ENCODE data around the gene CYP46A1.

Gene CYP46A1

DNA sequence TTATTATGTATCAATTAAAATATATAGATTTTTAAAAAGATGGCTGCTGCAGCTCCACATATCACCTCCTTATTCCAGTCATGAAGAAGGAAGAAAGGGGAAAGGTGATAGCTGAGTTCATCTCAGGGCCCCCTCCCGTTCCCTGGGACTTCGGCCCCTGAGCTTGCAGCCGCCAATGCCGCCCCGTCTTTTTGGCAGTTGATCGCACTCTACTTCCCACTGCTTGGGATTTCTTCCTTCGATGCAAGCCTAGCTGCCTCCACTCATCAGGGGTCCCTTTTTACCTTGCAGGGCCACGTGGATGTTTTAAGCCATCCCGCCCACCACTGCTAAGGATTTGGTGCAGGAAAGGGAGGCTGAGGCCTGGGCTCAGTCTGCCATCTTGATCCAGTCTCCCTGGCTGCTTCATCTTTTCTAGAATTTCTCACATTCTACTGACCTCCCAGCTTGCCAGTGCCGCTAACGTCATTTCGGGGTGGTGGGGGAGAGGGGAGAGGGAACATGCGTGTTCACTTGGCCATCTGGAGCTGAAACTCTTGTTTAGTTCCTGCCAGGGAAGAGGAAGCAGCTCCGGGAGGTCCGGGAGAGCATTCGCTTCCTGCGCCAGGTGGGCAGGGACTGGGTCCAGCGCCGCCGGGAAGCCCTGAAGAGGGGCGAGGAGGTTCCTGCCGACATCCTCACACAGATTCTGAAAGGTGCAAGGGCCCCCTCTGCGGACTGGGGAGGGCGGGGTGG is 31.3 kb downstream of the CYP46A1 start:
- no peak for DNase-seq (ENCODE audit: low read depth)

DNA sequence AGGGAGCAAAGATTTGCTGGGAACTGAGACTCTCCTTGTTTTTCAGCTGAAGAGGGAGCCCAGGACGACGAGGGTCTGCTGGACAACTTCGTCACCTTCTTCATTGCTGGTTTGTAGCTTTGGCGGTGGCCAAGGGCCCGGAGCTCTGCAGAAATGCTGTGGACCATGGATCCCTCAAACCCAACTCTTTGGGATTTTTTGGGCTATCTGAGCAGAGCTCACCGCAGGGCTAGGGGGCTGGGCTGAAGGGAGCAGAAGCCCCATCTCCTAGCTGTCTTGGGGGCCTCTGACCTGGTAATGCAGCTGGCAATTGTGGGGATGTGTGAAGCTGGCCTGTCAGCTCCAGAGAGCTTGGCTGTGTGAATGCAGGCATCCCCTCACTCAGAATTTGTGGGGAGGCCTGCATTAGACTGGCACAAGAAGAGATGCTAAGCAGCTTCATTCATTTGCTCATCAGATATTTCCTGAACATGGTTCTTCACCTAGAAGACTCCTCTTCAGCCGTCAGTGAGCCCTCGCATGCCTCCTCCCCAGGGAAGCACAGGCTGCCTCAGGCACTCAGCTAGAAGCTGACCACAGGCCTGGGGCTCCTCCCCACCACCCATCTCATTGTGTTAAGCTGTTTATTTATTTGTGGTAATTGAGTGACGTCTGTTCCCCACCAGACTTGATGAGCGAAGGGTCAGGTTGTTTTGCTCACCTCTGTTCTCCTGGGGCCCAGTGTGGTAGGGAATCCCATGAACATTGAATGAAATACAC is 32.2 kb downstream of the CYP46A1 start:
- DNase-seq (ENCODE audit: low read depth) = no peak

DNA sequence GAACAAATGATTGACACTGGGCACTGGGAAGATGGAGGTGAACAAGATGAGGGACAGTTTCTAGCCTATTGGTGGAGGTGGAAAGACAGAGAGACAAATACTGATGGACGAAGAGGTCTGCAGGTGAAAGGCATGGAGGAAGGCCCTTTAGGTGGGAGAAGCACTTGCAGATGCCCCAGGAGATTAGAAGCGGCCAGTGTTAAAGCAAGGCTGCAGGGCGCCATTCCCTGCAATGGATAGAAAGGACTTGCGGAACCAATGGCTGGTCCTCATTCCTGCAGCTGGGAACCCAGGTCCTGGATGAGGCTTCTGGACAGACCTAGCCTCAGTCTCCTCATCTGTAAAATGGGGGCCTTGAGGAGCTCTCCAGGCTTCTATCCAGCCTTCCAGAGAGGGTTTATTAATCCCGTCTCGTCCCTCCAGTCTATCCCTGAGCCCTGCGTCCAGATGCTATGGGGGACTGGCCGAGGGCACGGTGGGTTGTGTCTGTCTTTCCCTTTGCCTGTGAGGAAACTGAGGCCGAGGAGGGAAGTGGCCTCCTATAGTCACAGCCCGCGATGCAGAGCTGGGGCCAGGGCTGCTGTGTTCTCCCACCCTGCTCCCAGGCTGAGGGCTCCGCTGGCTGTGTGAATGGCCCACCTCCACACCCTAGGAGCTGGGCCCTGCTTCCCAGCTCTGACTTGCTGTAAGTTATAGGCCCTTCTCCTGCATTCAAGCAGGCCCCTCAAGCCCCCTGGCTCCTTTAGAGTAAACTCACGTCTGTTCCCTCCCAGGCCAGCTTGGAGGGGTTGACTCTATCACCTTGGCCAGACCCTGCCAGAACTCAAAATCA is 33.0 kb downstream of the CYP46A1 start:
- DNase-seq (ENCODE audit: low read depth) = no peak

DNA sequence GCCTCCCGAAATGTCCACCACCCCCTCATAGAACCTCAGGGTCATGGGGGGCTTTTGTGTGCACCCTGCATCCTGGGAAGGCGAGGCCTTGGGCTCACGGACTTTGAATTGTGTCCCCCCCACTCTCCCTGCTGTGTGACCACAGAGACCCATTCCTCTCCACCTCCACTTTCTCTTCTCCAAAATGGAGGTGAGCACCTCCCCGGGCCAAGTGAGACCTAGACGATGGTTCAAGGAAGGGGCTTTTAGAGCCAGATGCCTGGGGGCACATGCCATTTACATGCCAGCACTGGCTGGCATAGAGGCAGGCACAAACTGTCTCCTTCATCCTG is 33.5 kb downstream of the CYP46A1 start:
- DNase-seq (ENCODE audit: low read depth) = no peak

DNA sequence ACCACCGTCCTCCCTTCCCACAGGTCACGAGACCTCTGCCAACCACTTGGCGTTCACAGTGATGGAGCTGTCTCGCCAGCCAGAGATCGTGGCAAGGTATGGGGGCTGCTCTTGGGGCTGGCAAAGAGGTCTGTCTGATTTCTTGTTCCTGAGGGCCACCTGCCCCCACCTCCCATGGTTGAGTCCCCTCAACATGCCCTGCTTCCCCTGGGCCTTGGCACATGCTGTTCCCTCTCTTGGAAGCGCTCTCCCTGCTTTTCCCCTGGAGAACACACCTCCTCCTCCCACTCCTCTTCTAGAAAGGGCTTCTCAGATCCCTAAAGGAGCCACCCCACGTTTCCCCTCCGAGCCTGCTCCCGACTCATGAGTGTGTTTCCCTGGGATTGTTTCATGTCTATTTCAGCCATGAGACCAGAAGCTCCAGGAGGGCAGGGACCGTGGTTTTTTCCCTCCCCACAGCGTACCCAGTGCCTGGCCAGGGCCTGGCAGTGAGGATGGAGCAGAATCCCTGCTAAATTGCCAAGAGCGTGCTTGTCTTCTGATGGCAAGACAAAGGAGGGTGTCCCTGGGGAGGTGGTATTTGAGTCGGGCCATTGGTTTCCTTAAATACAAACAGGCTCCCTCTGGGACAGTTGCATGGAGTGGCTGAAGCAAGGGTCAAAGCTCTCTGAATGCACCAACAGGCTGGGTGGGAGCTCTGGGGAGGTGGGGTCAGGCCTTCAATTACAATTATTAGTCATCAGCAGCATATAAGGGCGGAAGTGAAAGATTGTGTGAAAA is 34.1 kb downstream of the CYP46A1 start:
- DNase-seq (ENCODE audit: low read depth) = no peak

DNA sequence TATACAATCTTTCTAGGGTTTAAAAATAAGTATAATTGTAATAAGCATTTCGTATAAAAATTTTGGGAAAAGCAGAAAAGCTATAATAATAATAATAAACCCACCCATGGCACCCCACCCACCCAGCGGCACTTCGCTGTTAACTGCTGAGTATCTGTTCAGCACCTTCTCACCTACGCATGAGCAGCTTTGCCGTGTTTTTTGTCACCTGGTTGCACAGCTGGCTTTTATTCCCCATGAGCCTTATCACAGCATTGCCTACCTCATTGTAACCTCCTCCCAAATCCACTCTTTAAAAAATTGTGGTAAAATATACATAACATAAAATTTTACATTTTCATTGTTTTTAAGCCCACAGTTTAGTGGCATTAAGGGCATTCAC is 34.7 kb downstream of the CYP46A1 start:
- no peak for DNase-seq (ENCODE audit: low read depth)

DNA sequence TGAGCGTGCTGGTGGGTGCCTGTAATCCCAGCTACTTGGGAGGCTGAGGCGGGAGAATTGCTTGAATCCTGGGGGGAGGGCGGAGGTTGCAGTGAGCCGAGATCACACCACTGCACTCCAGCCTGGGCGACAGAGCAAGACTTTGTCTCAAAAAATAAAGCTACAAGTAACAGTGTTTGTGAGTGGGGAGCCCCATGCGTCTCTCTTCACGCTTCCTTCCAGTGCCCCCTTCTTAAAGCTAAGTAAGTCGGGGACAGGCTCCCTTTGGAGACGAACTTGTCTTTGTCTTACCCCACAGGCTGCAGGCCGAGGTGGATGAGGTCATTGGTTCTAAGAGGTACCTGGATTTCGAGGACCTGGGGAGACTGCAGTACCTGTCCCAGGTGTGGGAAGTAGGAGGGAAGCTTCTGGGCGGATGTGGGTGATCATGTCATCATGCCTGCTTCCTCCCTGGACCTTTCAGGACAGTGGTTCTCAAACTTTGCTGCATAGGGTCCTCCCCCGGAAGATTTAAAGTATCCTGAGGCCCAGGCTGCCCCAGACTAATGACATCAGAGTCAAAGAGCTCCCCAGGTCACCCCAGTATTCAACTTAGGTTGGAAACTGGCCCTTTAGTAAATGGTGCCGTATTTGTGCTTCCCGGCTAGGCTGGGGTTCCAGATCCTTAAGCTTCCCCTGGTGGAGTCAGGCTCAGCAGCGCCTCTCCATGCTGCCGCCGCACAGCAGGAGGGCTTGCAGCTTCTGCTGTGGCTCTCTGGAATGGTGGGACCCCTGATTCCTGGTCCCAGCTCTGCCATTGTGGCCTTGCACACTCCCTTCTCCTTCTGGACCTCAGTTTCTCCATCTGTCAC is 37.1 kb downstream of the CYP46A1 start:
- no peak for DNase-seq (ENCODE audit: low read depth)

DNA sequence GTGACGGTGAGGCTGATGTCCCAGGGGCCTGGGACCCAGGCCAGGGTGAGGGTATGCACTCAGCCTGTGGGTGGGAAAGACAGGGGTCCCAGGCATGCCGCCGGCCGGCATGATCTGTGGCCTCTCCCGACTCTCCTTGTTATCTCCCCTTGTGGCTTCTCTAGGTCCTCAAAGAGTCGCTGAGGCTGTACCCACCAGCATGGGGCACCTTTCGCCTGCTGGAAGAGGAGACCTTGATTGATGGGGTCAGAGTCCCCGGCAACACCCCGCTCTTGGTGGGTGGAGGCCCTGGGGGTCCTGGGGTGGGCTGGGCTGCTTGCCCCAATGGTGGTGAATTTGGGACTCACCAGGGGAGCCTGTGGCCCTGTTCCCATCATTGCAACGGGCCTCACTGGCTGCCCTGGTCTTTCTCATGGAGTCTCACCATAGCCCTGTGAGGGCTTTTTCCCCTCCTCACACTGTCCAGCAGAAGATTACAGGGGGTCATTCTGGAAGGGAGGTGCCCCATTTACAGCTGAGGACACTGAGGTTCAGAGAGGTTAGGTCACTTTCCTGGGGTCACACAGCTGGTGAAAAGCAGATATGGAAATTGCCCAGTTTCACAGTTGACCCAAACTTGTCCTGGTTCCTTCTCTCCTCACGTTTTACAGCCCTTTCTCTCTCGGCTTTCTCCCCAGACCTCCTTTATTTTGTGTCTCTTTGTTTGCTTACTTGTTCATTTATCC is 37.9 kb downstream of the CYP46A1 start:
- DNase-seq (ENCODE audit: low read depth) = no peak

DNA sequence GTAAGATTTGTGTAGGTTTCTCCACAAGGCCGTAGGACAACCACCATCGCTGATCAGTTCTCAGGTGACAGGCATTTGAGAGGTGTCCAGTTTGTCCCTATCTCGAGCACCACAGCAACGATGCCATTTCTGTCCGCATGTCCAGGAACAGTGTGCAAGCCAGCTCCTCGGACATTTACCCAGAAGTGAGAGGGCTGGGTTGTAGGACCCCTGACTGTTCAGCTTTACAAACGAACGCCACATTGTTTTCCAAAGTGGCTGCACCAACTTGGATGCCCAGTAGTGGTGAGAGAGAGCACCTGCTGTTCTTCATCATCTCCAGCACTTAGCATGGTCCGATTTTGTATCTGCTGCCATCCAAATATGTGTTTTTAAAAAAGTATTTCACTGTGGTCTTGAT is 38.6 kb downstream of the CYP46A1 start:
- DNase-seq (ENCODE audit: low read depth) = no peak

DNA sequence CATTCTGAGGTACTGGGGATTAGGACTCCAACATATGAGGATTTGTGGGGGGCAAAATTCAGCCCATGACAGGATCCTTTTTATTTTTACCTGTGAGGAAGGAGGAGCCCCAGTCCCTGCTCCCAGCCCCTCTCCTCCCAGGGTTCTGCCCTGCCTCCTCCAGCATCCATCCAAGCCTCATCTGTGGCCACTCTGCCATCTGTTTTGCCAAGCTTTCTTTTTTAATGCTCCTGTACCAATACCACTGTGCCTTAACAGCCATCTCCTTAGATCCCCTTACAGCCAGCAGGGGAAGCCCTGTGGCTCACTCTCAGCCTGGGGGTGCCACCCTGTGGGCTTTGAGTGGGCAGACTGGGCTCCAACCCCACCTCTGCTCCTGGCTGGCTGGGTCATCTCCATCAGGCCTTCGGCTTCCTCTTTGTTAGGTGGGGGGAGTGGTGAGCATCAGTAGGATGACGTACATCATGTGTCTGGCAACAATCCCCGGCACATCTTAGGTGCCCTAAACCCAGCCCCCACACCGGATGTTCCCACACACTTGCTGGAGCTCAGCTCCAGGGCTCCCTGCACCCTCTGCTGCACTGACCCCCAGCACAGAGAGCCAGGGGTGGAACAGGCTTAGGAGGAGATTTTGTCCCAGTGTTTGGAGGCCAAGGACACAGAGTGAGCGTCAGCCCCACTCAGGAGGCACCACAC is 40.2 kb downstream of the CYP46A1 start:
- DNase-seq (ENCODE audit: low read depth) = no peak

DNA sequence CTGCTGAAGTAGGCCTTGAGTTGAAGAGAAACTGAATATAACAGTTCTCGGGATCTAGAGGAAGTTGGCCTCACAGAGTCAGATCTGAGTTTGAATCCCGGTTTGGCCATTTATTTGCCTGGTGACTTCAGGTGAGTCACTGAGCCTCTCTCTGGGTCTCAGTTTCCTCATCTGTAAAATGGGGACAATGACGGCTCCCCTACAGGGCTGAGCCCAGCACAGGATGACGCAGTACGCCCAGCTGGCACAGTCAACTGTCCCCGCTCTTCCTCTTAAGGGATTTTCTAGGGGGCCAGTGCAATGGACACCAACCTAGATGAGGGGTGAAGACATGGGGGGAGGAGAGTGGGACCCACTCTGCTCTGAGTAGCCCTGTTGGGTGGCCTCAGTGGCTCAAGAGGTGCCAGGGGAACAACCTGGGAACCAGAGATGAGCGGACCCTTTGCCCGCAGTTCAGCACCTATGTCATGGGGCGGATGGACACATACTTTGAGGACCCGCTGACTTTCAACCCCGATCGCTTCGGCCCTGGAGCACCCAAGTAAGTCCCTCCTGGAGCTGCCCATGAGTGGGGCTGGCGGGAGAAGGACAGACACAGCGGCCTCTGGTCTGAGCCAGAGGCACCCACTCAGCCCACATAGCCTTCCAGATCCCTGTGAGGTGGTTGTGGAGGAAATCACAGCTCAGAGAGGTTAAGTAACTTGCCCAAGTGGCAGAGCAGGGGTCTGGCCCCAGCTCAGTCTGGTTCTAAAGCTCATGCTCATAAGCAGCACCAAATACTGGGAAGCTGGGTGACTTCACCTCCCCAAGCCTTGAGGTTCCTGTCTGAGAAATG is 41.1 kb downstream of the CYP46A1 start:
- no peak for DNase-seq (ENCODE audit: low read depth)

DNA sequence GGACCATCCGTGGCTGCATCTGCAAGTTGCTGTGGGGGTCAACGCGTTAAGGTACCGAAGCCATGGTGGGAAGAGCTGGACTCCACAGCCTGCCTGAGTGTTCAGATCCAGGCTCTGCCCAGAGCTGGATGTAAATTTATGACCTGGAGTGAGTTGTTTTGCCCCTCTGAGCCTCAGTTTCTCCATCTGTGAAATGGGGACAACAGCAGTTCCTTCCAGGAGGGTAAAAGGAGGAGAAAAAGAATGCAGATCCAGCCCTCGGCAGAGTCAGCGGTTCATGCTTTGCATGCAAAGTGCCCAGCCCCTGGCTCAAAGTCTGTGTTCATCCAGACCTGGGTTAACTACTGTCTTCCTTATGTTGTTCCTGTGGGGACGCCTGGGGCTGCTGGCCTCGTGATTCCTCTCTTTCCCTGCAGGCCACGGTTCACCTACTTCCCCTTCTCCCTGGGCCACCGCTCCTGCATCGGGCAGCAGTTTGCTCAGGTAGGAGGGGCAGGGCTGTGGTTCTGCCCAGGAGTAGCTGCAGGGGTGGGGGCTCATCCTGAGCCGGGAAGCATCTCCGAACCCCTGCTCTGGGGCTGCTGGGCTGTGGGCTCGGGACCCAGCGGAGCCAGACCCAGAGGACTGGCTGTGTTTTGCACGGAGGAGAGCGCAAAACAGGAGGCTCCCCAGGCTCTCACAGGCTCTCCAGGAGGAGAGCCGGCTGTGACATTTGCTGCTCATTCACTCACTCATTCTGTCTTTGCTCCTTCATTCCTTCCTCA is 41.9 kb downstream of the CYP46A1 start:
- DNase-seq (ENCODE audit: low read depth) = no peak

DNA sequence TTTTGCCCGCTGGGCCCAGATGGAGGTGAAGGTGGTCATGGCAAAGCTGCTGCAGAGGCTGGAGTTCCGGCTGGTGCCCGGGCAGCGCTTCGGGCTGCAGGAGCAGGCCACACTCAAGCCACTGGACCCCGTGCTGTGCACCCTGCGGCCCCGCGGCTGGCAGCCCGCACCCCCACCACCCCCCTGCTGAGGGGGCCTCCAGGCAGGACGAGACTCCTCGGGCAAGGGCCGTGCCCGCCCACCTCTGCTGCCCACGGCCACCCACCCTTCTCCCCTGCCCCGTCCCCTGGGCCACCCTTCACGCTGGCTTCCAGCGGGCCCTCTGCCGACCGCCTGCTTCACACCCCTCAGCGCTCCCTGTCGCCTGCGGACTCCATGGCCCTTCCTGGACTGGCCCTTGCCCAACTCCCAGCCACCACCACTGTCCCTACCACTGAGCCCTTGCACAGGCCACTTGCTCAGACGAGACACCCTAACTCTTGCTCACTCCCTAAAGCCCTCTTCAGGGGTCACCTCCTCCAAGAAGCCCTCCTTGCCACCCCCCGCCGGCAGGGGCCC is 42.5 kb downstream of the CYP46A1 start:
- DNase-seq (ENCODE audit: low read depth) = no peak

DNA sequence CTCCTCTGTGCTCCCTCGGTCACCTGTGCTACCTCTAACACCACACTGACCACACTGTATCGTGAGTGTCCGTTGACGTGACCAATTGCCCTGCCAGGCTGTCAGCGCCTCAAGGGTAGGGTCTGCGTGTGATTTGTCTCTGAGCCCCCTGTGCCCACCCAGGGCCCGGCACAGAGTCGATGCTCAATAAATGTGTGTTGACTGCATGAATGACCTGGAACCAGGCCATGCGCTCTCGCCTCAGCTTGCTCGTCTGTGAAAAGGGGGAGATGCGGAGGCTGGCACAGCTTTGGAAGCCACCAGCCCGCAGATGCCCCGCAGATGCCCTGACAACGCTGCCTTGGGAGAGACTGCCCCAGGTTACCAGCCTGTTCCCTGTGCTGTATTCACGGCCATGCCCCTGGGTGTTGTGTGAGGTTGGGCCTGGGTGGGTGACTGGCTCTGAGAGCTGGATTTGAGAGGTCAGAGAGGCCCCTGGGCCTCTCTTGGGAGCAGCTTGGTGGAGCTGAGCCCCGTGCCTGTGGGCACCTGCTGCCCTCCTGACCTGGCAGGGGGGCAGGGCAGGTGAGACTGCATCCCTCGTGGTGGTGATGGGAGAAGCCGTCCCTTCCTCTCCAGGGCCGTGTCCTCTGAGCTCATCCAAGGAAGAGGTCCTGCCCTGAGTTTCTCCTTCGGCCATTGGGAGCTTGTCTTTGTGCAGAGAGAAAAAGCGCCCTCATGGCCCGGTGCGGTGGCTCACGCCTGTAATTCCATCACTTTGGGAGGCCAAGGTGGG is 43.2 kb downstream of the CYP46A1 start:
- DNase-seq (ENCODE audit: low read depth) = no peak

DNA sequence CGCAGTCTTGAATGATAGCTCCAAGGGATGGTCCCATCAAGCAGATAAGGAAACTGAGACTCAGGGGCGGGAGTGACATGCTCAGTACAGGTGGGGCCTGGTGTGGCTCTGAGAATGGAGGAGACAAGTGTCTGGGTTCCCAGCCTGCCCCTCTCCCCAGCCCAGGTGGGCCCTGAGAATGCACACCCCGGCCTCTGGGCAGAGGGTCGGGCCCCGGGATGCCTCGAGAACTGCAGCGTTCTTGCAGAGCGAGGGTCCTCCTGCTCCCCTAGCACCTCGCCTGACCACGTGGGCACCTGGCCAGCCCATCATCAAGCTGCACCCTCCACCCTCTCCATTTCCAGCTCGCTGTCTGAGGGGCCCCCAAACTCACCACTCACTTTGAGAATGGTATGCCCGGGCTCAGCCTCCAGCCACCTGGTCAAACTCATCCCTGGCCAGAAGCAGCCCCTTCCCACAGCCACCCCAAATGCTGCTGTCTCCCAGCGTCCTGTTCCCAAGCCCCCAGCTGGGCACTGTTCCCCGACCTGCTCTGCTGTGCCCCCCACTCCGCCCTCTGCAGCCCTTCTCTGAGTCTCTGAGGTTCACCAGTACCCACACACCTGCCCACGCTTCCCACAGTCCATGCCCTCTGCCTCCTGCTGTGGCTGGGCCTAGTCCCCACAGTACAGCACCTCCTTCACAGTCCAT is 44.3 kb downstream of the CYP46A1 start:
- DNase-seq (ENCODE audit: low read depth) = no peak

DNA sequence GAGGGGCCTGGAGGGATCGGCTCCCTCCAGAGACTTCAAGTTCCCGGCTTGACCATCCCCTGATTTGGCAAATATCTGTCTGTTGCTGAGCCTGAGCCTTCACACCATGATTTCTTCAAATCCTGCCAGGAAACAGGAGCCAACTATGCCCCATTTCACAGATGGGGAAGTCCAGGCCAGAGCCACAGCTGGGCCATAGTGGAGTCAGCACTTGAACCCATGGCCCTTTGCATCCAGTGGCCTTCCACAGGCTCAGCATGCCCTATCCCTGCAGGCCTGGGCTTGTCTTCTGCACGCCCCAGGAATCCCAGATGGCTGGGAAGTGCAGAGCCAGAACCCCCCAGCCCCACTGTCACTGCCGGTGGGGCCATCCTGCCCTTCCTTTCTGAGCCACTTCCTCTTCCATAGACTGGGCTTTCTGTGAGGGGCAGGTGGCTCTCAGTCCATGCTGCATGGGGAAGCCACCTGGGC is 44.9 kb downstream of the CYP46A1 start:
- DNase-seq (ENCODE audit: low read depth) = no peak
